Measurements from ENCODE around the gene SASH1. TPM values are rescaled to one million over a fixed set of nuclear protein-coding genes. Genes with fewer than 3 reads are reported as not detected.

SASH1 gene
- total and polyA plus RNA-seq, 9 of the 15 experiments (the other 6 are each of a cell fraction or from before 2014, with no cell fraction given), result 0.35 to 3.5 (median 1.6) TPM

- no peak overlapping the region for H3K4me2 ChIP-seq (ENCODE audit: insufficient read depth, low read length)
- POLR2A ChIA-PET, result interaction anchor here (0.6 to 1.4 kb wide), 2 partner anchors 11 to 115 kb away, joined by 3 read pairs; no protein-coding TSS in a partner anchor
- no peaks in the 10 kb centered on the region for H3K9me1 ChIP-seq (ENCODE audit: control insufficient read depth, insufficient read depth, low read length)
- intact Hi-C loops (cut with micrococcal nuclease), result no loop called here
- FAIRE-seq (no peak), ATAC-seq (no peak), DNase-seq (ENCODE audit: extremely low read depth in 1 of 4, low spot score in 3 of 4) (no peak)
- TF ChIP-seq ZNF778 (CRISPR knock-in tag; IDR thresholded peaks at IDR 0.05), result no peak
- TF ChIP-seq, protein P1, sequence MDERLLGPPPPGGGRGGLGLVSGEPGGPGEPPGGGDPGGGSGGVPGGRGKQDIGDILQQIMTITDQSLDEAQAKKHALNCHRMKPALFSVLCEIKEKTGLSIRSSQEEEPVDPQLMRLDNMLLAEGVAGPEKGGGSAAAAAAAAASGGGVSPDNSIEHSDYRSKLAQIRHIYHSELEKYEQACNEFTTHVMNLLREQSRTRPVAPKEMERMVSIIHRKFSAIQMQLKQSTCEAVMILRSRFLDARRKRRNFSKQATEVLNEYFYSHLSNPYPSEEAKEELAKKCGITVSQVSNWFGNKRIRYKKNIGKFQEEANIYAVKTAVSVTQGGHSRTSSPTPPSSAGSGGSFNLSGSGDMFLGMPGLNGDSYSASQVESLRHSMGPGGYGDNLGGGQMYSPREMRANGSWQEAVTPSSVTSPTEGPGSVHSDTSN (CRISPR knock-in tag; IDR thresholded peaks at IDR 0.05; ENCODE audit: low read depth), result no peak
- TF ChIP-seq, protein P1 (tag; conservative IDR thresholded peaks at IDR 0.05; ENCODE audit: low read depth), result no peak
- TF ChIP-seq L3MBTL2 (IDR thresholded peaks at IDR 0.05), result no peak
- 0 out of 2 replicates have a peak, but pooled peaks cover 7% of the 10 kb centered on the region for H4K20me1 ChIP-seq (replicated peaks; ENCODE audit: control insufficient read depth, insufficient read depth, low read length)
- H3K36me3 ChIP-seq (ENCODE audit: control insufficient read depth, insufficient read depth, low read length), result no peaks in the 10 kb centered on the region
- H3K79me2 ChIP-seq (ENCODE audit: control insufficient read depth, insufficient read depth, low read length), result no peaks in the 10 kb centered on the region
- H3K9ac ChIP-seq (ENCODE audit: insufficient read depth in 1 of 2, low read depth in 2 of 2, low read length in 2 of 2), result no peak overlapping the region
- H3K27me3 ChIP-seq (ENCODE audit: control insufficient read depth in 2 of 2, insufficient read depth in 2 of 2, low read length in 2 of 2), result peaks cover 6 to 33% of the 10 kb centered on the region in 2 experiments; a peak in 4 of 5 replicates
- in situ Hi-C loops (cut with MboI), result no loop called here
- H3K4me3 ChIP-seq, result no peak overlapping the region
- no TSS peak for BruUV-seq (replicated peaks)
- no peak overlapping the region for H2AFZ ChIP-seq (ENCODE audit: low read depth, low read length)
- 5% methylated on average over 5 of the region's 5 CpGs for WGBS (ENCODE audit: insufficient coverage, low coverage, missing lambda C conversion rate)
- CTCF ChIA-PET (ENCODE audit: low intra/inter-chr PET ratio), result no interaction called here
- H3K4me1 ChIP-seq (replicated peaks in 1 of 2; ENCODE audit: control insufficient read depth in 2 of 2, insufficient read depth in 2 of 2, low read length in 2 of 2), result no peaks in the 10 kb centered on the region
- H3K27ac ChIP-seq (ENCODE audit: extremely low read depth, low read depth, low read length), result no peak overlapping the region
- H3K9me3 ChIP-seq (replicated peaks; ENCODE audit: control insufficient read depth, insufficient read depth, low read depth, low read length), result no peaks in the 10 kb centered on the region
Observed at GRCh38 chr6:148316308-148316707, 26.3 kb upstream of the SASH1 start.
